ENCODE measurements around the gene INPP5A. TPM values are rescaled to one million over a fixed set of nuclear protein-coding genes. Genes with fewer than 3 reads are reported as not detected.

Gene INPP5A
- total and polyA plus RNA-seq, 10 of the 15 experiments (the other 5 are each of a cell fraction or from before 2014, with no cell fraction given): 0.52 to 15.0 (median 6.3) TPM

DNA sequence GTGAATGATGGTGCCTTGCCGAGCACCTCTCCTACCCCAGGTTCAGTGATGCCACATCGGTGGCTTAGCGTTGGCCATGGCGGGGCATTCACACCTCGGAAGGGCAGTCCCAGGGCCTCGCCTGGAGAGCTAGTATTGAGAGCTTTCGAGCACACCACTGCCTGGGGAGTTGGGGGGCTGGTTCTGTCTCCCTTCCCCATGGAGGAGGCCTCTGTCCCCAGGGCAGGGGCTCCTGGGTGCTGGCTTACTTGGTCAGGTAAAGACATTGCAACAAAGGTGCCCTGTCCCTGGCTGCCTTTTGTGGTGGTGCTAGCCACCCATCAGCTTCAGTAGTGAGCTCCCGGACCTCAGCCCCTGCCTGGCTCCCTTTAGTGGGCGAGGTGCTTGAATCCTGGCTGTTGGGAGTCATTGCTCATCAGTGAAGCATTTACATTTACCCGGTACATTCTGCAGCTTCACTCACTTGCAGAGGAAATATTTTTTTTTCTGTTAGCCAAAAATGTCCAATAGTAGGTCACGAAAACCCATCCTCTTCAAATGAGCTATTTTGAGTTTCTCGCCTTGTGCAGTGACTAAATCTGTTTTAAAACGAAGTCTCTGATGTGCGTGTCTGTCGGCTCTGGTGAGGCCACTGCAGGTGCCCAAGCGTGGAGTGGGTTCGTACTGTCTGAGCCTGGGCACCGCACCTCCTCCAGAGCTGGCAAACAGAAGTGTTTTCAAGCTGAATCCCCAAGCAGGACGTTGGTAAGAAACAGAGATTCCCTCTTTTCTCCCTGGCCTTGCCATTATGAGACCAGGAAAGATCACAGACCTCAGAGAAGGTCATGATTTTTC, 95.5 kb downstream of the INPP5A start:
- POLR2A ChIA-PET: no interaction called here
- in situ Hi-C loops (cut with MboI) (loop anchor here (10.0 kb wide), 1 partner anchor 408 kb away; no protein-coding TSS in a partner anchor), intact Hi-C loops (cut with micrococcal nuclease; ENCODE audit: unreplicated experiment) (no loop called here)
- H3K4me1 ChIP-seq (ENCODE audit: control insufficient read depth, insufficient read depth, low read length): no peaks in the 10 kb centered on the region
- H3K9ac ChIP-seq (ENCODE audit: control insufficient read depth, insufficient read depth, low read length): no peak overlapping the region
- no peaks in the 10 kb centered on the region; a peak in 1 of 4 replicates for H3K36me3 ChIP-seq (ENCODE audit: control insufficient read depth in 2 of 2, insufficient read depth in 2 of 2, low read length in 1 of 2)
- H3K4me3 ChIP-seq: no peak overlapping the region
- 51% methylated on average over 19 of the region's 19 CpGs for WGBS (ENCODE audit: insufficient coverage, insufficient replicate concordance, low lambda C conversion rate, missing lambda C conversion rate)
- no peak overlapping the region for H3K27ac ChIP-seq (ENCODE audit: control insufficient read depth, insufficient read depth)
- no peaks in the 10 kb centered on the region for H3K9me3 ChIP-seq (replicated peaks; ENCODE audit: control insufficient read depth, insufficient read depth, low read length)
- no peak overlapping the region for H2AFZ ChIP-seq (ENCODE audit: control insufficient read depth, low read depth, low read length)
- BruUV-seq (replicated peaks): no TSS peak
- H3K4me2 ChIP-seq (ENCODE audit: control insufficient read depth, insufficient read depth): no peak overlapping the region
- SMC1A ChIA-PET (ENCODE audit: uncharacterized antibody, unreplicated experiment): interaction anchor here (0.7 to 6.0 kb wide), 7 partner anchors 40 to 174 kb away, joined by 3 to 33 read pairs (median 4); no protein-coding TSS in a partner anchor
- H4K20me1 ChIP-seq (ENCODE audit: control insufficient read depth, insufficient read depth): no peaks in the 10 kb centered on the region
- CTCF ChIA-PET: interaction anchor here (0.5 to 2.2 kb wide), 9 partner anchors 10 to 173 kb away, joined by 3 to 10 read pairs (median 4); no protein-coding TSS in a partner anchor
- FAIRE-seq: no peak
- no peaks in the 10 kb centered on the region for H3K27me3 ChIP-seq (replicated peaks in 1 of 2; ENCODE audit: control insufficient read depth in 2 of 2, insufficient read depth in 2 of 2, low read length in 1 of 2)
- RAD21 ChIA-PET (ENCODE audit: unreplicated experiment): interaction anchor here (0.9 to 3.1 kb wide), 8 partner anchors 11 to 173 kb away, joined by 3 to 17 read pairs (median 4); no protein-coding TSS in a partner anchor
- TF ChIP-seq, protein P1, sequence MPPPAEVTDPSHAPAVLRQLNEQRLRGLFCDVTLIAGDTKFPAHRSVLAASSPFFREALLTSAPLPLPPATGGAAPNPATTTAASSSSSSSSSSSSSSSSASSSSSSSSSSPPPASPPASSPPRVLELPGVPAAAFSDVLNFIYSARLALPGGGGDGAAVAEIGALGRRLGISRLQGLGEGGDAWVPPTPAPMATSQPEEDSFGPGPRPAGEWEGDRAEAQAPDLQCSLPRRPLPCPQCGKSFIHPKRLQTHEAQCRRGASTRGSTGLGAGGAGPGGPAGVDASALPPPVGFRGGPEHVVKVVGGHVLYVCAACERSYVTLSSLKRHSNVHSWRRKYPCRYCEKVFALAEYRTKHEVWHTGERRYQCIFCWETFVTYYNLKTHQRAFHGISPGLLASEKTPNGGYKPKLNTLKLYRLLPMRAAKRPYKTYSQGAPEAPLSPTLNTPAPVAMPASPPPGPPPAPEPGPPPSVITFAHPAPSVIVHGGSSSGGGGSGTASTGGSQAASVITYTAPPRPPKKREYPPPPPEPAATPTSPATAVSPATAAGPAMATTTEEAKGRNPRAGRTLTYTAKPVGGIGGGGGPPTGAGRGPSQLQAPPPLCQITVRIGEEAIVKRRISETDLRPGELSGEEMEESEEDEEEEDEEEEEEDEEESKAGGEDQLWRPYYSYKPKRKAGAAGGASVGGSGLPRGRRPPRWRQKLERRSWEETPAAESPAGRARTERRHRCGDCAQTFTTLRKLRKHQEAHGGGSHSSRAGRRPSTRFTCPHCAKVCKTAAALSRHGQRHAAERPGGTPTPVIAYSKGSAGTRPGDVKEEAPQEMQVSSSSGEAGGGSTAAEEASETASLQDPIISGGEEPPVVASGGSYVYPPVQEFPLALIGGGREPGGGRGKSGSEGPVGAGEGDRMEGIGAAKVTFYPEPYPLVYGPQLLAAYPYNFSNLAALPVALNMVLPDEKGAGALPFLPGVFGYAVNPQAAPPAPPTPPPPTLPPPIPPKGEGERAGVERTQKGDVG (CRISPR knock-in tag; IDR thresholded peaks at IDR 0.05): no peak
- TF ChIP-seq PBX3 (IDR thresholded peaks at IDR 0.05; ENCODE audit: insufficient replicate concordance, low read depth, low read length) (no peak), GABPA (IDR thresholded peaks at IDR 0.05; ENCODE audit: low read depth) (no peak)
- H3K79me2 ChIP-seq (ENCODE audit: control insufficient read depth, insufficient read depth, low read length): no peaks in the 10 kb centered on the region
- DNase-seq (ENCODE audit: low read depth, low spot score): no peak
- no peak for ATAC-seq

All from GM12878 (cell line).